OCI-LY3 (cell line): Measurements from ENCODE around the gene GBA2.
A peak's percentile ranks its signal among the peaks of the same experiment; 100 is the strongest.

Experiments
- H2AFZ ChIP-seq: fragments of 200-600, 300-600 bp; shearing (Covaris generic); 2 replicates; pipeline ENCODE4 v1.6.0; 2014; ENCODE audit warnings: antibody characterized with exemption, low read depth, low read length
- H3K27ac ChIP-seq: fragments of 200-600, 300-600 bp; sonication (generic); 2 replicates; pipeline ENCODE4 v1.5.1; 2014; ENCODE audit warnings: mild to moderate bottlenecking, low read length, moderate library complexity, mixed read lengths
- H3K27me3 ChIP-seq: fragments of 200-600, 300-600 bp; sonication (generic); 2 replicates; pipeline ENCODE4 v1.6.1; 2014; ENCODE audit warnings: low read depth, low read length, mixed read lengths
- H3K36me3 ChIP-seq: fragments of 200-600, 300-600 bp; sonication (generic); replicated peaks from 2 replicates; pipeline ENCODE3; 2014; ENCODE audit warnings: low read depth, low read length, mixed read lengths
- H3K4me1 ChIP-seq: fragments of 300-600, 200-600 bp; sonication (generic); 2 replicates; pipeline ENCODE4 v1.6.1; 2014; ENCODE audit warnings: low read length, mixed read lengths
- H3K4me2 ChIP-seq: fragments of 200-600, 300-600 bp; sonication (generic); 2 replicates; pipeline ENCODE4 v1.6.1; 2014; ENCODE audit warnings: low read length, mixed read lengths
- H3K4me3 ChIP-seq: fragments of 300-600, 200-600 bp; sonication (generic); 2 replicates; pipeline ENCODE4 v1.5.1; 2014; ENCODE audit warnings: antibody characterized with exemption, mild to moderate bottlenecking, low read length, moderate library complexity
- H3K79me2 ChIP-seq: fragments of 300-600, 200-600 bp; shearing (Covaris generic); 2 replicates; pipeline ENCODE4 v1.6.1; 2014; ENCODE audit warnings: mild to moderate bottlenecking, low read length, mixed read lengths
- H3K9ac ChIP-seq: fragments of 300-600, 200-600 bp; shearing (Covaris generic); 2 replicates; pipeline ENCODE4 v1.6.0; 2014; ENCODE audit warnings: mild to moderate bottlenecking, low read length, moderate library complexity
- H3K9me3 ChIP-seq: fragments of 200-600, 300-600 bp; shearing (Covaris generic); 2 replicates; pipeline ENCODE4 v1.6.1; 2014; ENCODE audit warnings: low read length, mixed read lengths; ENCODE audit not compliant: insufficient read depth
- H4K20me1 ChIP-seq: fragments of 200-600, 300-600 bp; sonication (generic); 2 replicates; pipeline ENCODE4 v1.6.1; 2016; ENCODE audit warnings: low read length, mixed read lengths; ENCODE audit not compliant: insufficient read depth
- CTCF ChIP-seq: fragments of 200-600, 300-600 bp; sonication (generic); IDR thresholded peaks from 2 replicates; pipeline ENCODE4 v1.5.1; 2014; ENCODE audit warnings: antibody characterized with exemption, low read length, low read depth
- EZH2phosphoT487 ChIP-seq: fragments of 200-600 bp; shearing (Covaris generic); IDR thresholded peaks from 2 replicates; pipeline ENCODE4 v1.6.1; 2018; ENCODE audit warnings: antibody characterized with exemption, mixed run types, low read depth

GBA2 gene

GRCh38 chr9:35736201-35736633, 12.8 kb downstream of the GBA2 start:
- no peak for TF ChIP-seq EZH2phosphoT487
- peak; percentile 82 for TF ChIP-seq CTCF
- H4K20me1 ChIP-seq, result no peaks in the 10 kb centered on the region
- no peak overlapping the region for H3K4me3 ChIP-seq
- no peak overlapping the region for H3K27ac ChIP-seq
- no peak overlapping the region for H3K9ac ChIP-seq
- H3K9me3 ChIP-seq, result no peaks in the 10 kb centered on the region
- no peak overlapping the region for H2AFZ ChIP-seq
- H3K79me2 ChIP-seq, result peaks cover 18% of the 10 kb centered on the region
- peaks cover 11% of the 10 kb centered on the region for H3K4me1 ChIP-seq
- no peaks in the 10 kb centered on the region for H3K27me3 ChIP-seq
- H3K36me3 ChIP-seq, result peaks cover 36% of the 10 kb centered on the region
- H3K4me2 ChIP-seq, result no peak overlapping the region

GRCh38 chr9:35734096-35734495, 14.9 kb downstream of the GBA2 start:
- TF ChIP-seq CTCF (no peak), EZH2phosphoT487 (no peak)
- Histone ChIP-seq H3K9ac (no peak overlapping the region), H3K4me3 (no peak overlapping the region), H2AFZ (no peak overlapping the region), H4K20me1 (peaks cover 10% of the 10 kb centered on the region), H3K4me2 (no peak overlapping the region), H3K79me2 (peaks cover 39% of the 10 kb centered on the region), H3K27ac (no peak overlapping the region), H3K36me3 (peaks cover 32% of the 10 kb centered on the region), H3K4me1 (peaks cover 32% of the 10 kb centered on the region), H3K9me3 (no peaks in the 10 kb centered on the region), H3K27me3 (no peaks in the 10 kb centered on the region)

- no peaks in the 10 kb centered on the region for H3K9me3 ChIP-seq
- H3K27me3 ChIP-seq, result no peaks in the 10 kb centered on the region
- H4K20me1 ChIP-seq, result peaks cover 21% of the 10 kb centered on the region
- H3K4me1 ChIP-seq, result peaks cover 43% of the 10 kb centered on the region
- H3K9ac ChIP-seq, result peak overlapping the region; percentile 92
- H2AFZ ChIP-seq, result peak overlapping the region; percentile 28; the same call in 1 of the 2 replicates
- H3K4me3 ChIP-seq, result peak overlapping the region; percentile 94
- H3K36me3 ChIP-seq, result peaks cover 25% of the 10 kb centered on the region
- H3K79me2 ChIP-seq, result peaks cover 50% of the 10 kb centered on the region
- H3K4me2 ChIP-seq, result peak overlapping the region; percentile 81
- TF ChIP-seq EZH2phosphoT487, result no peak
- TF ChIP-seq CTCF, result peak; percentile 32
- peak overlapping the region; percentile 87 for H3K27ac ChIP-seq
Observed at GRCh38 chr9:35732800-35733541, 16.1 kb downstream of the GBA2 start.

GRCh38 chr9:35732185-35732799, 16.7 kb downstream of the GBA2 start, which contains the start of the genes CREB3 and TLN1:
CREB3 (plus strand) TSS chr9:35732666; CDS start chr9:35732773, 107 bp downstream.
TLN1 (minus strand) TSS chr9:35732195; CDS start chr9:35725694, 6,501 bp downstream.
- H3K27ac ChIP-seq, result peak within 1 kb of the TSS; percentile 87
- TF ChIP-seq CTCF, result peak; percentile 39
- no peak for TF ChIP-seq EZH2phosphoT487
- peaks cover 22% of the 10 kb centered on the region for H3K36me3 ChIP-seq
- H3K79me2 ChIP-seq, result peaks cover 57% of the 10 kb centered on the region
- H3K4me3 ChIP-seq, result peak within 1 kb of the TSS; percentile 94
- H4K20me1 ChIP-seq, result peaks cover 28% of the 10 kb centered on the region
- peak within 1 kb of the TSS; percentile 96 for H3K4me2 ChIP-seq
- peak within 1 kb of the TSS; percentile 92 for H3K9ac ChIP-seq
- H2AFZ ChIP-seq, result peak within 1 kb of the TSS; percentile 28; the same call in 1 of the 2 replicates
- peaks cover 49% of the 10 kb centered on the region for H3K4me1 ChIP-seq
- H3K27me3 ChIP-seq, result no peaks in the 10 kb centered on the region
- no peaks in the 10 kb centered on the region for H3K9me3 ChIP-seq
